NCI-H1417 treated with DMSO at 0.1 percent for 48 hours (cell line): ENCODE results near the gene INTS6L.
"Not testable (repeated sequence)": the region's sequence is repeated elsewhere in the genome, so short reads cannot be mapped to it uniquely, and the experiment has no call there.

Experiments
- DNase-seq: peaks from one replicate; lab custom pipeline; 2025; lab: John Stamatoyannopoulos, UW

Gene INTS6L

GRCh38 chrX:135624408-135625204 is 104.1 kb downstream of the INTS6L start:
- DNase-seq, result not testable (repeated sequence)

- no peak for DNase-seq
Observed at GRCh38 chrX:135625995-135626394, 105.5 kb downstream of the INTS6L start.

- DNase-seq, result no peak
Observed at GRCh38 chrX:135629342-135629741, 108.9 kb downstream of the INTS6L start.
